Body of pancreas (tissue), 4 donors: ENCODE results near the gene RASA3.

Experiments
- POLR2A ChIP-seq, 3 donors: fragments of 450-650 bp; IDR thresholded peaks; one replicate each; pipeline ENCODE4 v1.6.1; 2016; ENCODE audit warnings: antibody characterized with exemption in 3 of 3, mild to moderate bottlenecking in 2 of 3
- TF ChIP-seq, protein P1 (sequence below), 7 experiments: fragments of 450-650 bp in 4 of 7; fragments of 200-600 bp in 3 of 7; sonication (generic) in 3 of 7; IDR thresholded peaks; one replicate each; pipeline ENCODE4 v1.5.1; 2016 to 2019; ENCODE audit warnings: antibody characterized with exemption in 7 of 7

DNA sequence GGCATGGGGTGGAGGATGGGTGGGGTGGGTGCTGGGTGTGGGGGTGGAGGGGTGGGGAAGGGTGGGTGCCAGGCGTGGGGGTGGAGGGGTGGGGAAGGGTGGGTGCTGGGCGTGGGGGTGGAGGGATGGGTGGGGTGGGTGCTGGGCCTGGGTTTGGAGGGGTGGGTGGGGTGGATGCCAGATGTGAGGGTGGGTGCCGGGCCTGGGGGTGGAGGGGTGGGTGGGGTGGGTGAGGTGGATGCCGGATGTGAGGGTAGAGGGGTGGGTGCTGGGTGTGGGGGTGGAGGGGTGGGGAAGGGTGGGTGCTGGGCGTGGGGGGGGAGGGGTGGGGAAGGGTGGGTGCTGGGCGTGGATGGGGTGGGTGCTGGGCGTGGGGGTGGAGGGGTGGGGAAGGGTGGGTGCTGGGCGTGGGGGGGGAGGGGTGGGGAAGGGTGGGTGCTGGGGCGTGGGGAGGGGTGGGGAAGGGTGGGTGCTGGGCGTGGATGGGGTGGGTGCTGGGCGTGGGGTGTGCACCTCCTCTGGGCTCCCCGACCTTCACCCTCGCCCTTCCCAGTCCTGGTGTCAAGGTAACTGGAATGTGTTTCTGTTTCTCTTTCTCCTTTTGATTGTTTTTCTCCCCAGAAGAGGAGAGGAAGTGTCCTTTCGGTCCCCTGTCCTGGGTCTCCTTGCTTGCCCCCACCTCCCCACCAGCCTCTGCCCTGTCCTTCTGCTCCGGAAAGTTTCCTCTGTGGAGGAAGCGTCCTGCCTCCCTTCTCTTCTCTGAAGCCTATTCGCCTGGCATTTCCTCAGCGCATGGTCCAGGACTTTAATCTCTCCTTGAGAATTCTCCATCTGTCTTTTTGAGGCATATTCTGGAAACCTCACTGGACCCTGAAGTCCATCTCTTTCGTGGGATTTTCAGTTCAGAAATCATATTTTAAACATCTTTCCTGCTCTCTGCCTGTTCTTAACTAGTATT lies 23.8 kb upstream of the RASA3 start:
- TF ChIP-seq, protein P1, sequence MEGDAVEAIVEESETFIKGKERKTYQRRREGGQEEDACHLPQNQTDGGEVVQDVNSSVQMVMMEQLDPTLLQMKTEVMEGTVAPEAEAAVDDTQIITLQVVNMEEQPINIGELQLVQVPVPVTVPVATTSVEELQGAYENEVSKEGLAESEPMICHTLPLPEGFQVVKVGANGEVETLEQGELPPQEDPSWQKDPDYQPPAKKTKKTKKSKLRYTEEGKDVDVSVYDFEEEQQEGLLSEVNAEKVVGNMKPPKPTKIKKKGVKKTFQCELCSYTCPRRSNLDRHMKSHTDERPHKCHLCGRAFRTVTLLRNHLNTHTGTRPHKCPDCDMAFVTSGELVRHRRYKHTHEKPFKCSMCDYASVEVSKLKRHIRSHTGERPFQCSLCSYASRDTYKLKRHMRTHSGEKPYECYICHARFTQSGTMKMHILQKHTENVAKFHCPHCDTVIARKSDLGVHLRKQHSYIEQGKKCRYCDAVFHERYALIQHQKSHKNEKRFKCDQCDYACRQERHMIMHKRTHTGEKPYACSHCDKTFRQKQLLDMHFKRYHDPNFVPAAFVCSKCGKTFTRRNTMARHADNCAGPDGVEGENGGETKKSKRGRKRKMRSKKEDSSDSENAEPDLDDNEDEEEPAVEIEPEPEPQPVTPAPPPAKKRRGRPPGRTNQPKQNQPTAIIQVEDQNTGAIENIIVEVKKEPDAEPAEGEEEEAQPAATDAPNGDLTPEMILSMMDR (IDR thresholded peaks at IDR 0.05): no peak
- TF ChIP-seq POLR2A (IDR thresholded peaks at IDR 0.05): no peak
